ENCODE data around the gene STRN.
A peak's percentile ranks its signal among the peaks of the same experiment; 100 is the strongest.
"Not testable (repeated sequence)": the region's sequence is repeated elsewhere in the genome, so short reads cannot be mapped to it uniquely, and the experiment has no call there.

The STRN gene

GRCh38 chr2:36906277-36906676 lies 60.1 kb downstream of the STRN start:
- DNase-seq = no peak

- no peak for DNase-seq
Measured at GRCh38 chr2:36904636-36905035, 61.7 kb downstream of the STRN start.

- DNase-seq = peak in 1 of 2 donors; percentile 66
Measured at GRCh38 chr2:36902385-36903120, 63.8 kb downstream of the STRN start.

- no peak for DNase-seq
Measured at GRCh38 chr2:36892805-36893204, 73.5 kb downstream of the STRN start.

- DNase-seq = no peak
Measured at GRCh38 chr2:36889795-36890194, 76.5 kb downstream of the STRN start.

GRCh38 chr2:36887095-36887494 lies 79.2 kb downstream of the STRN start:
- DNase-seq = not testable (repeated sequence)

GRCh38 chr2:36886664-36887063 lies 79.7 kb downstream of the STRN start:
- DNase-seq = no peak

GRCh38 chr2:36885605-36886004 lies 80.7 kb downstream of the STRN start:
- no peak for DNase-seq

- no peak for DNase-seq
Measured at GRCh38 chr2:36882532-36882931, 83.8 kb downstream of the STRN start.

- DNase-seq = no peak
Measured at GRCh38 chr2:36881816-36882215, 84.5 kb downstream of the STRN start.

- DNase-seq = no peak
Measured at GRCh38 chr2:36878429-36878828, 87.9 kb downstream of the STRN start.

GRCh38 chr2:36871068-36871707 lies 95.1 kb downstream of the STRN start:
- no peak for DNase-seq

- DNase-seq = no peak
Measured at GRCh38 chr2:36869606-36870005, 96.7 kb downstream of the STRN start.

GRCh38 chr2:36861896-36862295 lies 104.4 kb downstream of the STRN start:
- DNase-seq = no peak

GRCh38 chr2:36859366-36859792 lies 107.0 kb downstream of the STRN start:
- DNase-seq = no peak

- no peak for DNase-seq
Measured at GRCh38 chr2:36858551-36859365, 107.6 kb downstream of the STRN start.

GRCh38 chr2:36857713-36858112 lies 108.6 kb downstream of the STRN start:
- DNase-seq = no peak

- DNase-seq = no peak
Measured at GRCh38 chr2:36855429-36855828, 110.9 kb downstream of the STRN start.

- no peak for DNase-seq
Measured at GRCh38 chr2:36854241-36854640, 112.1 kb downstream of the STRN start.

GRCh38 chr2:36849265-36849664 lies 117.1 kb downstream of the STRN start:
- DNase-seq = no peak

- no peak for DNase-seq
Measured at GRCh38 chr2:36843838-36844237, 122.5 kb downstream of the STRN start.

GRCh38 chr2:36839976-36840617 lies 126.2 kb downstream of the STRN start:
- DNase-seq = no peak
